ENCODE results near the gene ARPC5L. TPM values are rescaled to one million over a fixed set of nuclear protein-coding genes. Genes with fewer than 3 reads are reported as not detected.
"Not testable (repeated sequence)": the region's sequence is repeated elsewhere in the genome, so short reads cannot be mapped to it uniquely, and the experiment has no call there.

ARPC5L gene
- total and polyA plus RNA-seq, 4 donors = 14.3 to 55.6 (median 35.9) TPM

- H3K4me3 ChIP-seq (ENCODE audit: low read depth, low read length) = no peak overlapping the region
- peak overlapping the region; percentile 33 for H3K27ac ChIP-seq (ENCODE audit: low read depth, low read length)
- WGBS (ENCODE audit: insufficient coverage) = 14% methylated on average over 1 of the region's 2 CpGs
- no peaks in the 10 kb centered on the region for H3K36me3 ChIP-seq (ENCODE audit: control insufficient read depth, insufficient read depth, low read length)
- H3K27me3 ChIP-seq (ENCODE audit: control insufficient read depth, insufficient read depth, low read length) = no peaks in the 10 kb centered on the region
- DNase-seq (ENCODE audit: low read depth in 4 of 6, low spot score in 6 of 6) = no peak
- H3K9me3 ChIP-seq (ENCODE audit: control insufficient read depth, insufficient read depth, low read length) = no peaks in the 10 kb centered on the region
- H3K4me1 ChIP-seq (ENCODE audit: control insufficient read depth, insufficient read depth, low read length) = peaks cover 8% of the 10 kb centered on the region
Measured at GRCh38 chr9:124828489-124829333, 33.2 kb upstream of the ARPC5L start.

GRCh38 chr9:124829334-124829669 lies 32.6 kb upstream of the ARPC5L start:
- Histone ChIP-seq H3K4me3 (ENCODE audit: low read depth, low read length) (no peak overlapping the region), H3K9me3 (ENCODE audit: control insufficient read depth, insufficient read depth, low read length) (no peaks in the 10 kb centered on the region), H3K36me3 (ENCODE audit: control insufficient read depth, insufficient read depth, low read length) (no peaks in the 10 kb centered on the region), H3K27ac (ENCODE audit: low read depth, low read length) (peak overlapping the region; percentile 33), H3K4me1 (ENCODE audit: control insufficient read depth, insufficient read depth, low read length) (peaks cover 9% of the 10 kb centered on the region), H3K27me3 (ENCODE audit: control insufficient read depth, insufficient read depth, low read length) (no peaks in the 10 kb centered on the region)
- WGBS (ENCODE audit: insufficient coverage) = 36% methylated on average over 2 of the region's 5 CpGs
- no peak for DNase-seq (ENCODE audit: low read depth in 4 of 6, low spot score in 6 of 6)

GRCh38 chr9:124830593-124830992 lies 31.3 kb upstream of the ARPC5L start:
- DNase-seq (ENCODE audit: low read depth in 4 of 6, low spot score in 6 of 6) = no peak
- 90% methylated on average over 2 of the region's 4 CpGs for WGBS (ENCODE audit: insufficient coverage)
- H3K27ac ChIP-seq (ENCODE audit: low read depth, low read length) = no peak overlapping the region
- no peaks in the 10 kb centered on the region for H3K36me3 ChIP-seq (ENCODE audit: control insufficient read depth, insufficient read depth, low read length)
- H3K27me3 ChIP-seq (ENCODE audit: control insufficient read depth, insufficient read depth, low read length) = no peaks in the 10 kb centered on the region
- H3K9me3 ChIP-seq (ENCODE audit: control insufficient read depth, insufficient read depth, low read length) = no peaks in the 10 kb centered on the region
- H3K4me1 ChIP-seq (ENCODE audit: control insufficient read depth, insufficient read depth, low read length) = peaks cover 22% of the 10 kb centered on the region
- no peak overlapping the region for H3K4me3 ChIP-seq (ENCODE audit: low read depth, low read length)

- DNase-seq (ENCODE audit: low read depth in 4 of 6, low spot score in 6 of 6) = no peak
- no peak overlapping the region for H3K4me3 ChIP-seq (ENCODE audit: low read depth, low read length)
- H3K36me3 ChIP-seq (ENCODE audit: control insufficient read depth, insufficient read depth, low read length) = no peaks in the 10 kb centered on the region
- no peaks in the 10 kb centered on the region for H3K27me3 ChIP-seq (ENCODE audit: control insufficient read depth, insufficient read depth, low read length)
- H3K9me3 ChIP-seq (ENCODE audit: control insufficient read depth, insufficient read depth, low read length) = no peaks in the 10 kb centered on the region
- no peak overlapping the region for H3K27ac ChIP-seq (ENCODE audit: low read depth, low read length)
- H3K4me1 ChIP-seq (ENCODE audit: control insufficient read depth, insufficient read depth, low read length) = peaks cover 22% of the 10 kb centered on the region
- 80% methylated on average over 9 of the region's 9 CpGs for WGBS (ENCODE audit: insufficient coverage)
Measured at GRCh38 chr9:124831642-124832364, 30.1 kb upstream of the ARPC5L start.

GRCh38 chr9:124834591-124834990 lies 27.3 kb upstream of the ARPC5L start:
- 68% methylated on average over 6 of the region's 7 CpGs for WGBS (ENCODE audit: insufficient coverage)
- Histone ChIP-seq H3K9me3 (ENCODE audit: control insufficient read depth, insufficient read depth, low read length) (no peaks in the 10 kb centered on the region), H3K27me3 (ENCODE audit: control insufficient read depth, insufficient read depth, low read length) (no peaks in the 10 kb centered on the region), H3K36me3 (ENCODE audit: control insufficient read depth, insufficient read depth, low read length) (no peaks in the 10 kb centered on the region), H3K27ac (ENCODE audit: low read depth, low read length) (peak overlapping the region; percentile 31), H3K4me3 (ENCODE audit: low read depth, low read length) (no peak overlapping the region), H3K4me1 (ENCODE audit: control insufficient read depth, insufficient read depth, low read length) (peaks cover 24% of the 10 kb centered on the region)
- DNase-seq (ENCODE audit: low read depth in 4 of 6, low spot score in 6 of 6) = no peak

GRCh38 chr9:124835026-124835557 lies 26.8 kb upstream of the ARPC5L start:
- 47% methylated on average over 10 of the region's 13 CpGs for WGBS (ENCODE audit: insufficient coverage)
- no peaks in the 10 kb centered on the region for H3K9me3 ChIP-seq (ENCODE audit: control insufficient read depth, insufficient read depth, low read length)
- no peaks in the 10 kb centered on the region for H3K27me3 ChIP-seq (ENCODE audit: control insufficient read depth, insufficient read depth, low read length)
- H3K27ac ChIP-seq (ENCODE audit: low read depth, low read length) = peak overlapping the region; percentile 31
- DNase-seq (ENCODE audit: low read depth in 4 of 6, low spot score in 6 of 6) = peak in 3 of 6 donors; percentile 35 to 83 (median 74)
- H3K4me1 ChIP-seq (ENCODE audit: control insufficient read depth, insufficient read depth, low read length) = peaks cover 27% of the 10 kb centered on the region
- no peak overlapping the region for H3K4me3 ChIP-seq (ENCODE audit: low read depth, low read length)
- H3K36me3 ChIP-seq (ENCODE audit: control insufficient read depth, insufficient read depth, low read length) = no peaks in the 10 kb centered on the region

GRCh38 chr9:124838132-124838531 lies 23.8 kb upstream of the ARPC5L start:
- peaks cover 26% of the 10 kb centered on the region for H3K4me1 ChIP-seq (ENCODE audit: control insufficient read depth, insufficient read depth, low read length)
- WGBS (ENCODE audit: insufficient coverage) = no CpG with 5 or more reads among the region's 5 CpGs
- DNase-seq (ENCODE audit: low read depth in 4 of 6, low spot score in 6 of 6); H3K27ac ChIP-seq (ENCODE audit: low read depth, low read length); H3K4me3 ChIP-seq (ENCODE audit: low read depth, low read length); H3K36me3 ChIP-seq (ENCODE audit: control insufficient read depth, insufficient read depth, low read length); H3K27me3 ChIP-seq (ENCODE audit: control insufficient read depth, insufficient read depth, low read length); H3K9me3 ChIP-seq (ENCODE audit: control insufficient read depth, insufficient read depth, low read length): not testable (repeated sequence)

GRCh38 chr9:124838567-124839275 lies 23.2 kb upstream of the ARPC5L start:
- H3K9me3 ChIP-seq (ENCODE audit: control insufficient read depth, insufficient read depth, low read length); DNase-seq (ENCODE audit: low read depth in 4 of 6, low spot score in 6 of 6); H3K27ac ChIP-seq (ENCODE audit: low read depth, low read length); H3K4me3 ChIP-seq (ENCODE audit: low read depth, low read length); H3K36me3 ChIP-seq (ENCODE audit: control insufficient read depth, insufficient read depth, low read length); H3K27me3 ChIP-seq (ENCODE audit: control insufficient read depth, insufficient read depth, low read length): not testable (repeated sequence)
- peaks cover 26% of the 10 kb centered on the region for H3K4me1 ChIP-seq (ENCODE audit: control insufficient read depth, insufficient read depth, low read length)
- 82% methylated on average over 31 of the region's 52 CpGs for WGBS (ENCODE audit: insufficient coverage)

GRCh38 chr9:124839612-124840299 lies 22.2 kb upstream of the ARPC5L start:
- no peaks in the 10 kb centered on the region for H3K36me3 ChIP-seq (ENCODE audit: control insufficient read depth, insufficient read depth, low read length)
- 70% methylated on average over 7 of the region's 12 CpGs for WGBS (ENCODE audit: insufficient coverage)
- H3K9me3 ChIP-seq (ENCODE audit: control insufficient read depth, insufficient read depth, low read length) = no peaks in the 10 kb centered on the region
- no peak overlapping the region for H3K27ac ChIP-seq (ENCODE audit: low read depth, low read length)
- H3K4me3 ChIP-seq (ENCODE audit: low read depth, low read length) = no peak overlapping the region
- DNase-seq (ENCODE audit: low read depth in 4 of 6, low spot score in 6 of 6) = peak in 1 of 6 donors; percentile 37
- H3K4me1 ChIP-seq (ENCODE audit: control insufficient read depth, insufficient read depth, low read length) = peaks cover 20% of the 10 kb centered on the region
- H3K27me3 ChIP-seq (ENCODE audit: control insufficient read depth, insufficient read depth, low read length) = no peaks in the 10 kb centered on the region
